ENCODE data around the gene XPO5. TPM values are rescaled to one million over a fixed set of nuclear protein-coding genes. Genes with fewer than 3 reads are reported as not detected.

The XPO5 gene
- total and polyA plus RNA-seq, 2 of the 4 experiments (the other 2 are of a cell fraction) = 29.0 to 30.1 TPM

- TF ChIP-seq RCOR1 (IDR thresholded peaks at IDR 0.05; ENCODE audit: insufficient replicate concordance, low read length) (no peak), SMC3 (IDR thresholded peaks at IDR 0.05; ENCODE audit: low read depth, low read length) (no peak)
These were observed 58.9 kb downstream of the XPO5 start, which contains the start of the genes POLR1C and YIPF3 (continued) for GRCh38 chr6:43516697-43517504.

DNA sequence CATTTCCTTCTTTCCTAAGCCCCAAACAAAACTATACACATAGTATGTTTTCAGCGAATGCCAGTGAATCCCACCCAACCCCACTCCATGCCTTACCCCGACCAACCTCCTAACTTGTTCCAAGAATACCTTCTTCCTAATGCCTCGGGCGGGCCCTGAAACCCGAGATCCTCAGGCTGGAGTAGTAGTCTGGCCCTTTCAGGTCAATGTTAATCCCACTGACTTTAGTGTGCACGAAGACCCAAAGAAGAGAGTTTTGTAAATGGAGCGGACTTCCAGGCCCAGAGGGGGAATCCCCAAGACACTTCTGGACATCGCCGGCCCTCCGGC is 59.5 kb downstream of the XPO5 start:
- Histone ChIP-seq H2AK5ac (ENCODE audit: low read depth, low read length) (peak overlapping the region; percentile 85), H3K9me3 (ENCODE audit: control insufficient read depth, insufficient read depth, low read length) (no peaks in the 10 kb centered on the region), H2BK120ac (ENCODE audit: low read depth, low read length) (no peak overlapping the region), H4K91ac (ENCODE audit: insufficient read depth, low read depth, low read length) (peak overlapping the region; percentile 65), H3K18ac (ENCODE audit: low read depth, low read length) (no peak overlapping the region), H3K4me2 (ENCODE audit: low read depth, low read length) (peak overlapping the region; percentile 72), H3K27ac (ENCODE audit: insufficient read depth, low read length) (peak overlapping the region; percentile 72), H3K36me3 (ENCODE audit: control insufficient read depth, insufficient read depth, low read length) (peaks cover 54% of the 10 kb centered on the region), H3K9me1 (ENCODE audit: insufficient read depth, low read length) (0 out of 2 replicates have a peak, but pooled peaks cover 9% of the 10 kb centered on the region), H2BK20ac (ENCODE audit: low read depth, low read length) (no peak overlapping the region), H2AFZ (replicated peaks; ENCODE audit: low read length, poor library complexity) (peak overlapping the region; percentile 98), H2AK9ac (replicated peaks; ENCODE audit: low read depth, low read length, poor library complexity) (peak overlapping the region; percentile 99), H3K56ac (ENCODE audit: extremely low read depth, insufficient read depth, low read length) (peak overlapping the region; percentile 81), H4K5ac (ENCODE audit: low read depth, low read length) (peak overlapping the region; percentile 65), H3K27me3 (ENCODE audit: control insufficient read depth, insufficient read depth, low read length) (no peaks in the 10 kb centered on the region), H3K9ac (ENCODE audit: low read depth, low read length) (peak overlapping the region; percentile 90), H4K8ac (ENCODE audit: low read depth in 2 of 2, low read length in 2 of 2) (peak overlapping the region; percentile 70 to 90), H3K14ac (replicated peaks; ENCODE audit: low read depth, low read length) (peak overlapping the region; percentile 76), H3K4me3 (ENCODE audit: insufficient read depth, low read depth, low read length) (peak overlapping the region; percentile 80), H3K23ac (ENCODE audit: low read depth, low read length) (peak overlapping the region; percentile 66; the same call in 1 of the 2 replicates), H3K4me1 (ENCODE audit: control insufficient read depth, insufficient read depth, low read length) (peaks cover 9% of the 10 kb centered on the region), H2BK15ac (ENCODE audit: low read depth, low read length) (no peak overlapping the region; the same call in 2 of the 3 replicates), H3K79me1 (ENCODE audit: low read depth in 1 of 2, low read length in 2 of 2) (peaks cover 29 to 54% of the 10 kb centered on the region in 2 experiments), H3K4ac (ENCODE audit: low read depth, low read length) (peak overlapping the region; percentile 86), H2BK5ac (ENCODE audit: low read depth, low read length, poor library complexity, severe bottlenecking) (peak overlapping the region; percentile 63), H4K20me1 (ENCODE audit: insufficient read depth, low read length) (peaks cover 3% of the 10 kb centered on the region; the same call in 1 of the 2 replicates)
- TSS peak; percentile 70 for BruUV-seq (replicated peaks)
- in situ Hi-C loops (cut with MboI; ENCODE audit: low sequenced_read_pairs) = no loop called here
- intact Hi-C loops (cut with micrococcal nuclease) = no loop called here
- ATAC-seq (ENCODE audit: low read depth) (no peak), DNase-seq (no peak)
- 0% methylated on average over 2 of the region's 10 CpGs; no CpG with 5 or more reads in 1 of the 2 experiments for WGBS, 2 experiments (ENCODE audit: extremely low coverage in 2 of 2, insufficient read length in 1 of 2)
- no peak for TF ChIP-seq FOS (IDR thresholded peaks at IDR 0.05; ENCODE audit: low read depth, low read length)
- dilution Hi-C loops (cut with HindIII; ENCODE audit: low sequenced_read_pairs, unreplicated experiment) = no loop called here
- ChIA-PET CTCF (interaction anchor here (1.1 kb wide), 1 partner anchor 9 kb away, joined by 3 read pairs; no protein-coding TSS in a partner anchor), POLR2A (ENCODE audit: unreplicated experiment) (no interaction called here)
